ENCODE results near the gene SHMT1.
"Not testable (repeated sequence)": the region's sequence is repeated elsewhere in the genome, so short reads cannot be mapped to it uniquely, and the experiment has no call there.

DNA sequence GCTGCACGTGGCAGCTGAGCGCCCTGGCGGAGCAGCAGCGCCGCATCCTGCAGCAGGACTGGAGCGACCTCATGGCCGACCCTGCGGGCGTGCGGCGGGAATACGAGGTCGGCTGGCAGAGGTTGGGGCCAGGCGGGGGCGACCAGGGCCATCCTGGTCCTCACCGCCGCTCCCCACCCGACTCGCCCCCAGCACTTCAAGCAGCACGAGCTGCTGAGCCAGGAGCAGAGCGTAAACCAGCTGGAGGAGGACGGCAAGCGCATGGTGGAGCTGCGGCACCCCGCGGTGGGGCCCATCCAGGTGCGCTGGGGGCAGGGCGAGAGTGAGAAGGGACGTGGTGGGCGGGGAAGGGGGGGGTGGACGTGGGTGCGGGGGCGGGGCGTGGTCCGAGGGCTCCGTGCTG lies 19.7 kb upstream of the SHMT1 start:
- TF ChIP-seq, protein P1, sequence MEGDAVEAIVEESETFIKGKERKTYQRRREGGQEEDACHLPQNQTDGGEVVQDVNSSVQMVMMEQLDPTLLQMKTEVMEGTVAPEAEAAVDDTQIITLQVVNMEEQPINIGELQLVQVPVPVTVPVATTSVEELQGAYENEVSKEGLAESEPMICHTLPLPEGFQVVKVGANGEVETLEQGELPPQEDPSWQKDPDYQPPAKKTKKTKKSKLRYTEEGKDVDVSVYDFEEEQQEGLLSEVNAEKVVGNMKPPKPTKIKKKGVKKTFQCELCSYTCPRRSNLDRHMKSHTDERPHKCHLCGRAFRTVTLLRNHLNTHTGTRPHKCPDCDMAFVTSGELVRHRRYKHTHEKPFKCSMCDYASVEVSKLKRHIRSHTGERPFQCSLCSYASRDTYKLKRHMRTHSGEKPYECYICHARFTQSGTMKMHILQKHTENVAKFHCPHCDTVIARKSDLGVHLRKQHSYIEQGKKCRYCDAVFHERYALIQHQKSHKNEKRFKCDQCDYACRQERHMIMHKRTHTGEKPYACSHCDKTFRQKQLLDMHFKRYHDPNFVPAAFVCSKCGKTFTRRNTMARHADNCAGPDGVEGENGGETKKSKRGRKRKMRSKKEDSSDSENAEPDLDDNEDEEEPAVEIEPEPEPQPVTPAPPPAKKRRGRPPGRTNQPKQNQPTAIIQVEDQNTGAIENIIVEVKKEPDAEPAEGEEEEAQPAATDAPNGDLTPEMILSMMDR (IDR thresholded peaks at IDR 0.05): not testable (repeated sequence)
- TF ChIP-seq POLR2A, POLR2AphosphoS5 (IDR thresholded peaks at IDR 0.05): not testable (repeated sequence)
